ENCODE measurements around the gene SIVA1. TPM values are rescaled to one million over a fixed set of nuclear protein-coding genes. Genes with fewer than 3 reads are reported as not detected.

SIVA1 gene
- total and polyA plus RNA-seq, 2 of the 4 experiments (the other 2 are of a cell fraction): 166 to 184 TPM

DNA sequence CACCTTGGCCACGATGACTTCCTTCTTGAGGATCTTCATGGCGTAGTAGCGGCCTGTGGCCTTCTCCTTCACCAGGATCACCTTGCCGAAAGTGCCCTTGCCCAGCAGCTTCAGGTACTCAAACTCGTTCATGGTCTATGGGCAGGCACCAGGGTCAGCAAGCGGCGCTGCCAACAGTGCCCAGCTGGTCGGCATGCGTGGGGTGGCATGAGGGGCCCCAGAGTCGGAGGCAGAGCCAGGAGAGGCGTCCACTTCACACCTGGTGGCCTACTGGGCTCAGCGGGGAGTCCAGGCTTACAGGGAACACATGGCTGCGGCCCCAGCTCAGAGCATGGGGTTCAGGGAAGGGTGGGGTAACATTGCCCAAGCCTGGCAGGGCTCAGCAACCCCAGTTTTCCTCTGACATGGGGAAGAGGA lies 22.1 kb downstream of the SIVA1 start:
- H3K56ac ChIP-seq (ENCODE audit: extremely low read depth, insufficient read depth, low read length): no peak overlapping the region
- no peak for TF ChIP-seq MAFK (IDR thresholded peaks at IDR 0.05; ENCODE audit: low read depth, low read length)
- TF ChIP-seq, protein P1, sequence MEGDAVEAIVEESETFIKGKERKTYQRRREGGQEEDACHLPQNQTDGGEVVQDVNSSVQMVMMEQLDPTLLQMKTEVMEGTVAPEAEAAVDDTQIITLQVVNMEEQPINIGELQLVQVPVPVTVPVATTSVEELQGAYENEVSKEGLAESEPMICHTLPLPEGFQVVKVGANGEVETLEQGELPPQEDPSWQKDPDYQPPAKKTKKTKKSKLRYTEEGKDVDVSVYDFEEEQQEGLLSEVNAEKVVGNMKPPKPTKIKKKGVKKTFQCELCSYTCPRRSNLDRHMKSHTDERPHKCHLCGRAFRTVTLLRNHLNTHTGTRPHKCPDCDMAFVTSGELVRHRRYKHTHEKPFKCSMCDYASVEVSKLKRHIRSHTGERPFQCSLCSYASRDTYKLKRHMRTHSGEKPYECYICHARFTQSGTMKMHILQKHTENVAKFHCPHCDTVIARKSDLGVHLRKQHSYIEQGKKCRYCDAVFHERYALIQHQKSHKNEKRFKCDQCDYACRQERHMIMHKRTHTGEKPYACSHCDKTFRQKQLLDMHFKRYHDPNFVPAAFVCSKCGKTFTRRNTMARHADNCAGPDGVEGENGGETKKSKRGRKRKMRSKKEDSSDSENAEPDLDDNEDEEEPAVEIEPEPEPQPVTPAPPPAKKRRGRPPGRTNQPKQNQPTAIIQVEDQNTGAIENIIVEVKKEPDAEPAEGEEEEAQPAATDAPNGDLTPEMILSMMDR (conservative IDR thresholded peaks at IDR 0.05; ENCODE audit: low read depth, low read length): no peak
- TF ChIP-seq CEBPB (IDR thresholded peaks at IDR 0.05; ENCODE audit: low read depth, low read length): no peak
- TF ChIP-seq SMC3 (IDR thresholded peaks at IDR 0.05; ENCODE audit: low read depth, low read length): no peak
- TF ChIP-seq RAD21 (IDR thresholded peaks at IDR 0.05; ENCODE audit: low read length): no peak
- TF ChIP-seq BHLHE40 (IDR thresholded peaks at IDR 0.05; ENCODE audit: low read depth, low read length): no peak
- no peak for TF ChIP-seq FOS (IDR thresholded peaks at IDR 0.05; ENCODE audit: low read depth, low read length)
- no peak for TF ChIP-seq NFE2L2 (IDR thresholded peaks at IDR 0.05; ENCODE audit: low read depth, low read length)
- no peak for TF ChIP-seq RFX5 (IDR thresholded peaks at IDR 0.05; ENCODE audit: low read depth, low read length)
- TF ChIP-seq MXI1 (IDR thresholded peaks at IDR 0.05; ENCODE audit: borderline replicate concordance, low read depth, low read length): no peak
- no peak for TF ChIP-seq CHD1 (IDR thresholded peaks at IDR 0.05; ENCODE audit: low read depth, low read length)
- TF ChIP-seq, protein P2, sequence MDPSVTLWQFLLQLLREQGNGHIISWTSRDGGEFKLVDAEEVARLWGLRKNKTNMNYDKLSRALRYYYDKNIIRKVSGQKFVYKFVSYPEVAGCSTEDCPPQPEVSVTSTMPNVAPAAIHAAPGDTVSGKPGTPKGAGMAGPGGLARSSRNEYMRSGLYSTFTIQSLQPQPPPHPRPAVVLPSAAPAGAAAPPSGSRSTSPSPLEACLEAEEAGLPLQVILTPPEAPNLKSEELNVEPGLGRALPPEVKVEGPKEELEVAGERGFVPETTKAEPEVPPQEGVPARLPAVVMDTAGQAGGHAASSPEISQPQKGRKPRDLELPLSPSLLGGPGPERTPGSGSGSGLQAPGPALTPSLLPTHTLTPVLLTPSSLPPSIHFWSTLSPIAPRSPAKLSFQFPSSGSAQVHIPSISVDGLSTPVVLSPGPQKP (IDR thresholded peaks at IDR 0.05; ENCODE audit: borderline replicate concordance, low read depth, low read length): no peak
- CTCF ChIA-PET: no interaction called here
- H2BK15ac ChIP-seq (ENCODE audit: low read depth, low read length): no peak overlapping the region
- no peaks in the 10 kb centered on the region for H3K27me3 ChIP-seq (ENCODE audit: control insufficient read depth, insufficient read depth, low read length)
- no peak overlapping the region for H4K91ac ChIP-seq (ENCODE audit: insufficient read depth, low read depth, low read length)
- no peak overlapping the region for H3K4me2 ChIP-seq (ENCODE audit: low read depth, low read length)
- DNase-seq: no peak
- no peak overlapping the region for H2AFZ ChIP-seq (replicated peaks; ENCODE audit: low read length, poor library complexity)
- intact Hi-C loops (cut with micrococcal nuclease) (no loop called here), in situ Hi-C loops (cut with MboI; ENCODE audit: low sequenced_read_pairs) (no loop called here), dilution Hi-C loops (cut with HindIII; ENCODE audit: low sequenced_read_pairs, unreplicated experiment) (no loop called here)
- H4K8ac ChIP-seq (ENCODE audit: low read depth in 2 of 2, low read length in 2 of 2): no peak overlapping the region
- H2BK120ac ChIP-seq (ENCODE audit: low read depth, low read length): no peak overlapping the region
- no peak overlapping the region for H3K9ac ChIP-seq (ENCODE audit: low read depth, low read length)
- no peak overlapping the region for H4K5ac ChIP-seq (ENCODE audit: low read depth, low read length)
- POLR2A ChIA-PET (ENCODE audit: unreplicated experiment): no interaction called here
- peaks cover 8 to 36% of the 10 kb centered on the region in 2 experiments for H3K79me1 ChIP-seq (ENCODE audit: low read depth in 1 of 2, low read length in 2 of 2)
- H4K20me1 ChIP-seq (ENCODE audit: insufficient read depth, low read length): peaks cover 41% of the 10 kb centered on the region
- no peak overlapping the region for H2BK5ac ChIP-seq (ENCODE audit: low read depth, low read length, poor library complexity, severe bottlenecking)
- H3K4me3 ChIP-seq (ENCODE audit: insufficient read depth, low read depth, low read length): no peak overlapping the region
- H3K36me3 ChIP-seq (ENCODE audit: control insufficient read depth, insufficient read depth, low read length): peaks cover 66% of the 10 kb centered on the region
- H3K4me1 ChIP-seq (ENCODE audit: control insufficient read depth, insufficient read depth, low read length): no peaks in the 10 kb centered on the region
- H3K18ac ChIP-seq (ENCODE audit: low read depth, low read length): no peak overlapping the region
- no peak for ATAC-seq (ENCODE audit: low read depth)
- WGBS, 2 experiments (ENCODE audit: extremely low coverage in 2 of 2, insufficient read length in 1 of 2): 92% methylated on average over 7 of the region's 13 CpGs; no CpG with 5 or more reads in 1 of the 2 experiments
- H2AK5ac ChIP-seq (ENCODE audit: low read depth, low read length): no peak overlapping the region
- H3K27ac ChIP-seq (ENCODE audit: insufficient read depth, low read length): no peak overlapping the region
- H3K14ac ChIP-seq (replicated peaks; ENCODE audit: low read depth, low read length): no peak overlapping the region
- BruUV-seq (replicated peaks): no TSS peak
- H3K4ac ChIP-seq (ENCODE audit: low read depth, low read length): no peak overlapping the region
- no peaks in the 10 kb centered on the region; the same call in 1 of the 2 replicates for H3K9me3 ChIP-seq (ENCODE audit: control insufficient read depth, insufficient read depth, low read length)
- H2BK20ac ChIP-seq (ENCODE audit: low read depth, low read length): no peak overlapping the region
- H2AK9ac ChIP-seq (replicated peaks; ENCODE audit: low read depth, low read length, poor library complexity): no peak overlapping the region
- no peak overlapping the region for H3K23ac ChIP-seq (ENCODE audit: low read depth, low read length)
- no peaks in the 10 kb centered on the region for H3K9me1 ChIP-seq (ENCODE audit: insufficient read depth, low read length)
